OCI-LY3 (cell line): ENCODE results near the gene LRCH1.

Experiments used
- H2AFZ ChIP-seq: fragments of 200-600, 300-600 bp; shearing (Covaris generic); 2 replicates; pipeline ENCODE4 v1.6.0; 2014; ENCODE audit warnings: antibody characterized with exemption, low read depth, low read length
- H3K27ac ChIP-seq: fragments of 200-600, 300-600 bp; sonication (generic); 2 replicates; pipeline ENCODE4 v1.5.1; 2014; ENCODE audit warnings: mild to moderate bottlenecking, low read length, moderate library complexity, mixed read lengths
- H3K27me3 ChIP-seq: fragments of 200-600, 300-600 bp; sonication (generic); 2 replicates; pipeline ENCODE4 v1.6.1; 2014; ENCODE audit warnings: low read depth, low read length, mixed read lengths
- H3K36me3 ChIP-seq: fragments of 200-600, 300-600 bp; sonication (generic); replicated peaks from 2 replicates; pipeline ENCODE3; 2014; ENCODE audit warnings: low read depth, low read length, mixed read lengths
- H3K4me1 ChIP-seq: fragments of 300-600, 200-600 bp; sonication (generic); 2 replicates; pipeline ENCODE4 v1.6.1; 2014; ENCODE audit warnings: low read length, mixed read lengths
- H3K4me2 ChIP-seq: fragments of 200-600, 300-600 bp; sonication (generic); 2 replicates; pipeline ENCODE4 v1.6.1; 2014; ENCODE audit warnings: low read length, mixed read lengths
- H3K4me3 ChIP-seq: fragments of 300-600, 200-600 bp; sonication (generic); 2 replicates; pipeline ENCODE4 v1.5.1; 2014; ENCODE audit warnings: antibody characterized with exemption, mild to moderate bottlenecking, low read length, moderate library complexity
- H3K79me2 ChIP-seq: fragments of 300-600, 200-600 bp; shearing (Covaris generic); 2 replicates; pipeline ENCODE4 v1.6.1; 2014; ENCODE audit warnings: mild to moderate bottlenecking, low read length, mixed read lengths
- H3K9ac ChIP-seq: fragments of 300-600, 200-600 bp; shearing (Covaris generic); 2 replicates; pipeline ENCODE4 v1.6.0; 2014; ENCODE audit warnings: mild to moderate bottlenecking, low read length, moderate library complexity
- H3K9me3 ChIP-seq: fragments of 200-600, 300-600 bp; shearing (Covaris generic); 2 replicates; pipeline ENCODE4 v1.6.1; 2014; ENCODE audit warnings: low read length, mixed read lengths; ENCODE audit not compliant: insufficient read depth
- H4K20me1 ChIP-seq: fragments of 200-600, 300-600 bp; sonication (generic); 2 replicates; pipeline ENCODE4 v1.6.1; 2016; ENCODE audit warnings: low read length, mixed read lengths; ENCODE audit not compliant: insufficient read depth
- EZH2phosphoT487 ChIP-seq: fragments of 200-600 bp; shearing (Covaris generic); IDR thresholded peaks from 2 replicates; pipeline ENCODE4 v1.6.1; 2018; ENCODE audit warnings: antibody characterized with exemption, mixed run types, low read depth
- TF ChIP-seq, protein P1 (sequence below): fragments of 200-600, 300-600 bp; sonication (generic); IDR thresholded peaks from 2 replicates; pipeline ENCODE4 v1.5.1; 2014; ENCODE audit warnings: antibody characterized with exemption, low read length, low read depth

The LRCH1 gene

DNA sequence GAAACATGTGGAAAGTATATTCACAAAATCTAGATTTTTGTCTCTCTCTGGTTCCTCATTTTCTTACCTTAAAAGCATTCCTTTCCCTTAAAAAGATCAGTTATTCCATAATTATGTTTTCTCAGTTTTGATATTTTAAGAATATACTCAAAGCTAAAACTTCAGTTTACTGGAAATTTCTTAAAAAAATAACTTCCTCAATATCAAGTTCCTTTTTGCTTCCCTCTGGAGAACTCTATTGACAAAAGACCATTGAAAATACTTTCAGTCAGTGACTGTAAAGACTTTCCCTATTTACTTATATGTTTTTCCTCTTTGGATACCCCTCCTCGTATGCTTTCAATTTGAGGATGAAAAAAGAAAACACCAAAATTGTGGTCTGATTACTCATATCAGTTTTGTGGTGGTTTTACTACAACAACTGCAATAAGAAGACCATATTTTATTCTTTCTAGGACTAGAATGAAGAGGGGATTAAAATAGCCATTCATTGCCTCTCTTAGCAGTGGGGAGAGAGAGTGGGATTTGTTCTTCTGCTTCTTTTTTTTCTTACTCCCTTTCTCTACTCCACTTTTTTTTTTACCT is 130.8 kb downstream of the LRCH1 start:
- H3K9me3 ChIP-seq: no peaks in the 10 kb centered on the region
- H4K20me1 ChIP-seq: no peaks in the 10 kb centered on the region
- peaks cover 40% of the 10 kb centered on the region for H3K4me1 ChIP-seq
- TF ChIP-seq EZH2phosphoT487: no peak
- TF ChIP-seq, protein P1, sequence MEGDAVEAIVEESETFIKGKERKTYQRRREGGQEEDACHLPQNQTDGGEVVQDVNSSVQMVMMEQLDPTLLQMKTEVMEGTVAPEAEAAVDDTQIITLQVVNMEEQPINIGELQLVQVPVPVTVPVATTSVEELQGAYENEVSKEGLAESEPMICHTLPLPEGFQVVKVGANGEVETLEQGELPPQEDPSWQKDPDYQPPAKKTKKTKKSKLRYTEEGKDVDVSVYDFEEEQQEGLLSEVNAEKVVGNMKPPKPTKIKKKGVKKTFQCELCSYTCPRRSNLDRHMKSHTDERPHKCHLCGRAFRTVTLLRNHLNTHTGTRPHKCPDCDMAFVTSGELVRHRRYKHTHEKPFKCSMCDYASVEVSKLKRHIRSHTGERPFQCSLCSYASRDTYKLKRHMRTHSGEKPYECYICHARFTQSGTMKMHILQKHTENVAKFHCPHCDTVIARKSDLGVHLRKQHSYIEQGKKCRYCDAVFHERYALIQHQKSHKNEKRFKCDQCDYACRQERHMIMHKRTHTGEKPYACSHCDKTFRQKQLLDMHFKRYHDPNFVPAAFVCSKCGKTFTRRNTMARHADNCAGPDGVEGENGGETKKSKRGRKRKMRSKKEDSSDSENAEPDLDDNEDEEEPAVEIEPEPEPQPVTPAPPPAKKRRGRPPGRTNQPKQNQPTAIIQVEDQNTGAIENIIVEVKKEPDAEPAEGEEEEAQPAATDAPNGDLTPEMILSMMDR: no peak
- H2AFZ ChIP-seq: no peak overlapping the region
- H3K36me3 ChIP-seq: peaks cover 18% of the 10 kb centered on the region
- no peak overlapping the region for H3K27ac ChIP-seq
- no peaks in the 10 kb centered on the region for H3K27me3 ChIP-seq
- H3K4me3 ChIP-seq: no peak overlapping the region
- H3K4me2 ChIP-seq: no peak overlapping the region
- H3K79me2 ChIP-seq: peaks cover 28% of the 10 kb centered on the region
- H3K9ac ChIP-seq: no peak overlapping the region

DNA sequence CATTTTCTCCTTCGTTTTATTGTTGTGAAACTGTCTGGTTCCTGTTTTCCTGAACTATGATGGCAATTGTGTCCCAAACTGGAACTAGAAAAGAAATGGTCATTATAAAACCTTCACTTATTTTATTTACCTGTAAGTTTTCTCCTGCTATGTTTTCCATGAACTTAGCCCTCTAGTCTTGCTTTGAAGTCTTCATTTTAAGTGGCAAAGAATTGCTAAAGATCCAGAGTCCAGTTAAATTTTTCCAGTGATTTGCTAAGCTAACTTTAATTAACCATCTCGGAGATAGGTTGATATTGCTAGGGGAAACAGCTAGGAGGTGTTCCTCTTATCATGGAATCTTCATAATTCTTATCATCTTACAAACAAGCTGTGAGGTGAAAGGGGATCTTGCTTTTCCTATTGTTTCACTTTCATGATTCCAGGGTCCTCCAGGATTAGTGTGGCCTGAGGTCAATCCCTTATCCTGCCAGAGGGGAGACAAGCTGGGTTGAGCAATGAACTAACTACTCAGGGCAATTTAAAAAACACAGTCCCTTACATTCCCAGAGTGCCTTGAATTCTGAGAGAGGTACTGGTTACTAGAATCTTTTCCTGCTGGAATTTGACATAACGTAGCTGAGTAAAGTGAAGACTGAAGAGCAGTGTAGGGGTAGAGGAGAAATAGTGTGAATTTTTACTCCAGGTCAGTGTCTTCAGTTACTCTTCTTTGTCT is 131.5 kb downstream of the LRCH1 start:
- Histone ChIP-seq H3K36me3 (peaks cover 18% of the 10 kb centered on the region), H3K27ac (no peak overlapping the region), H3K9me3 (no peaks in the 10 kb centered on the region), H2AFZ (no peak overlapping the region), H3K4me3 (no peak overlapping the region), H3K27me3 (no peaks in the 10 kb centered on the region), H3K9ac (no peak overlapping the region), H3K79me2 (peaks cover 22% of the 10 kb centered on the region), H4K20me1 (no peaks in the 10 kb centered on the region), H3K4me1 (peaks cover 33% of the 10 kb centered on the region), H3K4me2 (no peak overlapping the region)
- TF ChIP-seq, protein P1: no peak
- no peak for TF ChIP-seq EZH2phosphoT487

DNA sequence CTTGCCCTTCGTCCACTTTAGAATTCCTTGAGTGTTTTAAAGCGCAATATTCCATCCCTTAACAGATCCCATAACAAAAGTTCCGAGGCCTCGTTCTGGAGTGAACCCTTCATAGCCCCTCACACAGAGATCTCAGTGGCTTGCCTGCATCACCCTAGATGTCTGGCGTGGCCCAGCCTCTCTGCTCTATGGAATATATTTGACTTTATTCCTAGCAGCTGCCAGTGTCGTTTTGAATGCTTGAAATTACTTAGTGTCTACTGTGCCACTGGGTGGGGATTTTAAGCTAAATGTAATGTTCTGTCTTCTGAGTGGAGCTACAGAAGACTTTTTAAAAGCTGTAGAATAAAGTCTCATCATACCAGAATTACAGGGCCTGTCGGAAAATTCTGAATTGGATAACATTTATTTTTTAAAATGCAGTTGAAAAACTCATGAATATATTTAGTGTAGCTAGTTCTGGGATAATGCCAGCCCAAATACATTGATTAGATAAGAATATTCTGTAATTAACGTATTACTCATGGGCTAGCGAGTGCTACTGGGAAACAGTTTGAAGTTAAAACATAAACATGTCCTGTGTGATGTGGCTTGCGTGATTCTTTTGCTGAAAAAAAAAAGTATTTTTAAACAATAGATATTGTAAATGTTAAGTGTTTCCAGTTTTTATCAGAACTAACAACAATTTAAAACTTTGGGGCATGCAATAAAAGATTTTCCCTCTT is 132.2 kb downstream of the LRCH1 start:
- peaks cover 26% of the 10 kb centered on the region for H3K4me1 ChIP-seq
- H3K27ac ChIP-seq: no peak overlapping the region
- no peak overlapping the region for H3K9ac ChIP-seq
- H3K9me3 ChIP-seq: no peaks in the 10 kb centered on the region
- H3K27me3 ChIP-seq: no peaks in the 10 kb centered on the region
- no peak overlapping the region for H3K4me3 ChIP-seq
- H4K20me1 ChIP-seq: no peaks in the 10 kb centered on the region
- TF ChIP-seq, protein P1: no peak
- no peak for TF ChIP-seq EZH2phosphoT487
- H3K79me2 ChIP-seq: peaks cover 14% of the 10 kb centered on the region
- no peak overlapping the region for H2AFZ ChIP-seq
- H3K4me2 ChIP-seq: no peak overlapping the region
- H3K36me3 ChIP-seq: peaks cover 18% of the 10 kb centered on the region

DNA sequence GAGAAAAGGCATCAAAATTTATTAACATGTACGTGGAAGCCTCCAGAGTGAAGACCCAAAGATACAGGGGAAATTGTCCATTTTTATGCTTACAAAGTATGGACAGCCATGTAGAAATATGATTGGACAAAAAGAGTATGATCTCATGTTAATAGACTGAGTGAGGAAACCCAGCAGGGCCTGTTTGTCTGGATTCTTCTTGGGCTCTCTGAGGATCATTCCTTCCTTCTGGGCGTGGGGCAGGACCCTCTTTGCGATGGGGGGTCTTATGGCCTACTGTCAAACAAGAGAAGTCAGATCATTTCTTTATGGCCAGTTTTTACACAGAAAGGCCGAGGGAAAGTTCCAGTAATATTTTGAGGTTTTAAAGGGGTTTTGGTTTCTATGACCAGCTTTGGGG is 133.2 kb downstream of the LRCH1 start:
- no peak overlapping the region for H3K27ac ChIP-seq
- H3K4me1 ChIP-seq: peaks cover 24% of the 10 kb centered on the region
- no peaks in the 10 kb centered on the region for H3K9me3 ChIP-seq

More for the DNA sequence above, 133.2 kb downstream of the LRCH1 start:
- Histone ChIP-seq H2AFZ (no peak overlapping the region), H3K79me2 (peaks cover 4% of the 10 kb centered on the region; the same call in 1 of the 2 replicates), H3K9ac (no peak overlapping the region), H3K27me3 (no peaks in the 10 kb centered on the region), H3K36me3 (peaks cover 18% of the 10 kb centered on the region), H4K20me1 (no peaks in the 10 kb centered on the region), H3K4me2 (no peak overlapping the region), H3K4me3 (no peak overlapping the region)
- TF ChIP-seq EZH2phosphoT487: no peak
- TF ChIP-seq, protein P1: no peak
